ENCODE results near the gene BHMT2.

BHMT2 gene

GRCh38 chr5:79111387-79111959, 41.9 kb downstream of the BHMT2 start, which contains the start of gene BHMT:
TSS of gene BHMT (plus strand) at chr5:79111809. CDS start at chr5:79111886, 77 bp downstream.
- Mint-ChIP-seq H3K27me3 (peaks cover 67% of the 10 kb centered on the region), H3K9me3 (no peaks in the 10 kb centered on the region), H3K4me1 (no peaks in the 10 kb centered on the region), H3K36me3 (ENCODE audit: insufficient read depth) (no peaks in the 10 kb centered on the region), H3K27ac (ENCODE audit: low read depth) (no peak within 1 kb of the TSS), H3K4me3 (no peak within 1 kb of the TSS)
- DNase-seq (ENCODE audit: low spot score in 2 of 2) (no peak), ATAC-seq (replicated peaks; ENCODE audit: extremely low read depth, poor library complexity, severe bottlenecking) (no peak)

DNA sequence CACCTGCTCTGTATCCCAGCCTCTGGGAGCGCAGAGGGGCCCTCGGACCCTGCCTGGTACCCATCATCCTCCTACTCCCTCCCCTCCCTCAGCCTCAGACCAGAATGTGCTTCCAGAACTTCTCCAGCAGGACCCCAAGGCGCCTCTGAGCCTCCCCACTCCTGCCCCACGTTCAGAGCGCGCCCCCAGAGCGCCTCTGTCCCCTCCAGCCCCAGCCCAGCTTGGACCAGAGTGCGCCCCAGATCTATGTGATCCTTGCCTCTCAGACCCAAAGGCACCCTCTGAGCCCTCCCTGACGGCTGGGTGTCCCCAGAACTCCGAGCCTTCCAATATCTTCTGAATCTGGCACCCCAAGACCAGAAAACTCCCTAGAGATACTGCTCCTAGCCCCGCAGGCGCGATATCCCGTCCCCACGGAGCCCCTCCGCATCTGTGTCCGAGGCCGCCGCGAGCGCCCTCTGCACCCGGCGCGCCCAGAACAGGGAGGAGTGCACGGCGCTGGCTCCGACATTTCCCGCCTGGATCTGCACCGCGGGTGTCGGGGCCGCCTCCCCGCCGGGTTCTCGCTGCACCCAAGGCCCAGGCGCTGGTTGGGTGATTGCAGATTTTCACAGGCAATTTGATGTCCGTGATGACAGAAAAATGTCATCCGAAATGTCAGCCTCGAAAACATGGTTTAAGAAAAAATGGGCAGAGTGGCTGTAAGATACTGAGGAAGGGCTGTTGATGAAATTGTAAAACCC, 42.6 kb downstream of the BHMT2 start:
- Mint-ChIP-seq H3K9me3 (no peaks in the 10 kb centered on the region), H3K27me3 (peaks cover 61% of the 10 kb centered on the region), H3K36me3 (ENCODE audit: insufficient read depth) (no peaks in the 10 kb centered on the region), H3K4me1 (no peaks in the 10 kb centered on the region), H3K4me3 (no peak overlapping the region), H3K27ac (ENCODE audit: low read depth) (no peak overlapping the region)
- no peak for DNase-seq (ENCODE audit: low spot score in 2 of 2)
- no peak for ATAC-seq (replicated peaks; ENCODE audit: extremely low read depth, poor library complexity, severe bottlenecking)

GRCh38 chr5:79112703-79113058, 43.1 kb downstream of the BHMT2 start:
- peaks cover 55% of the 10 kb centered on the region for H3K27me3 Mint-ChIP-seq
- no peak for ATAC-seq (replicated peaks; ENCODE audit: extremely low read depth, poor library complexity, severe bottlenecking)
- DNase-seq (ENCODE audit: low spot score in 2 of 2) = no peak
- H3K4me1 Mint-ChIP-seq = no peaks in the 10 kb centered on the region
- H3K36me3 Mint-ChIP-seq (ENCODE audit: insufficient read depth) = no peaks in the 10 kb centered on the region
- H3K9me3 Mint-ChIP-seq = no peaks in the 10 kb centered on the region
- H3K27ac Mint-ChIP-seq (ENCODE audit: low read depth) = no peak overlapping the region
- no peak overlapping the region for H3K4me3 Mint-ChIP-seq

- H3K4me3 Mint-ChIP-seq = no peak overlapping the region
- no peak overlapping the region for H3K27ac Mint-ChIP-seq (ENCODE audit: low read depth)
- DNase-seq (ENCODE audit: low spot score in 2 of 2) (no peak), ATAC-seq (replicated peaks; ENCODE audit: extremely low read depth, poor library complexity, severe bottlenecking) (no peak)
- H3K4me1 Mint-ChIP-seq = no peaks in the 10 kb centered on the region
- no peaks in the 10 kb centered on the region for H3K36me3 Mint-ChIP-seq (ENCODE audit: insufficient read depth)
- H3K9me3 Mint-ChIP-seq = no peaks in the 10 kb centered on the region
- peaks cover 14% of the 10 kb centered on the region for H3K27me3 Mint-ChIP-seq
Measured at GRCh38 chr5:79119486-79119885, 49.9 kb downstream of the BHMT2 start.

GRCh38 chr5:79120221-79120620, 50.7 kb downstream of the BHMT2 start:
- Mint-ChIP-seq H3K27ac (ENCODE audit: low read depth) (no peak overlapping the region), H3K9me3 (no peaks in the 10 kb centered on the region), H3K4me3 (no peak overlapping the region), H3K27me3 (peaks cover 14% of the 10 kb centered on the region), H3K36me3 (ENCODE audit: insufficient read depth) (no peaks in the 10 kb centered on the region), H3K4me1 (no peaks in the 10 kb centered on the region)
- DNase-seq (ENCODE audit: low spot score in 2 of 2) (no peak), ATAC-seq (replicated peaks; ENCODE audit: extremely low read depth, poor library complexity, severe bottlenecking) (no peak)

- Mint-ChIP-seq H3K4me1 (no peaks in the 10 kb centered on the region), H3K27ac (ENCODE audit: low read depth) (peak overlapping the region; percentile 32), H3K4me3 (no peak overlapping the region), H3K36me3 (ENCODE audit: insufficient read depth) (no peaks in the 10 kb centered on the region), H3K9me3 (no peaks in the 10 kb centered on the region), H3K27me3 (peaks cover 14% of the 10 kb centered on the region)
- ATAC-seq (replicated peaks; ENCODE audit: extremely low read depth, poor library complexity, severe bottlenecking) = no peak
- DNase-seq (ENCODE audit: low spot score in 2 of 2) = no peak
Measured at GRCh38 chr5:79122973-79123372, 53.4 kb downstream of the BHMT2 start.

- Mint-ChIP-seq H3K4me3 (no peak overlapping the region), H3K4me1 (no peaks in the 10 kb centered on the region), H3K27ac (ENCODE audit: low read depth) (no peak overlapping the region), H3K27me3 (no peaks in the 10 kb centered on the region), H3K9me3 (no peaks in the 10 kb centered on the region), H3K36me3 (ENCODE audit: insufficient read depth) (no peaks in the 10 kb centered on the region)
- ATAC-seq (replicated peaks; ENCODE audit: extremely low read depth, poor library complexity, severe bottlenecking) (no peak), DNase-seq (ENCODE audit: low spot score in 2 of 2) (no peak)
Measured at GRCh38 chr5:79124607-79125006, 55.0 kb downstream of the BHMT2 start.

- H3K27me3 Mint-ChIP-seq = peaks cover 16% of the 10 kb centered on the region
- no peak overlapping the region for H3K4me3 Mint-ChIP-seq
- peaks cover 10% of the 10 kb centered on the region for H3K4me1 Mint-ChIP-seq
- H3K36me3 Mint-ChIP-seq (ENCODE audit: insufficient read depth) = no peaks in the 10 kb centered on the region
- no peak for DNase-seq (ENCODE audit: low spot score in 2 of 2)
- no peak overlapping the region for H3K27ac Mint-ChIP-seq (ENCODE audit: low read depth)
- no peaks in the 10 kb centered on the region for H3K9me3 Mint-ChIP-seq
- no peak for ATAC-seq (replicated peaks; ENCODE audit: extremely low read depth, poor library complexity, severe bottlenecking)
Measured at GRCh38 chr5:79130781-79131180, 61.2 kb downstream of the BHMT2 start.

GRCh38 chr5:79133121-79133656, 63.6 kb downstream of the BHMT2 start:
- Mint-ChIP-seq H3K27ac (ENCODE audit: low read depth) (no peak overlapping the region), H3K27me3 (peaks cover 16% of the 10 kb centered on the region), H3K4me3 (peak overlapping the region; percentile 48), H3K4me1 (peaks cover 10% of the 10 kb centered on the region), H3K36me3 (ENCODE audit: insufficient read depth) (no peaks in the 10 kb centered on the region), H3K9me3 (no peaks in the 10 kb centered on the region)
- ATAC-seq (replicated peaks; ENCODE audit: extremely low read depth, poor library complexity, severe bottlenecking) (peak; percentile 58), DNase-seq (ENCODE audit: low spot score in 2 of 2) (no peak)

DNA sequence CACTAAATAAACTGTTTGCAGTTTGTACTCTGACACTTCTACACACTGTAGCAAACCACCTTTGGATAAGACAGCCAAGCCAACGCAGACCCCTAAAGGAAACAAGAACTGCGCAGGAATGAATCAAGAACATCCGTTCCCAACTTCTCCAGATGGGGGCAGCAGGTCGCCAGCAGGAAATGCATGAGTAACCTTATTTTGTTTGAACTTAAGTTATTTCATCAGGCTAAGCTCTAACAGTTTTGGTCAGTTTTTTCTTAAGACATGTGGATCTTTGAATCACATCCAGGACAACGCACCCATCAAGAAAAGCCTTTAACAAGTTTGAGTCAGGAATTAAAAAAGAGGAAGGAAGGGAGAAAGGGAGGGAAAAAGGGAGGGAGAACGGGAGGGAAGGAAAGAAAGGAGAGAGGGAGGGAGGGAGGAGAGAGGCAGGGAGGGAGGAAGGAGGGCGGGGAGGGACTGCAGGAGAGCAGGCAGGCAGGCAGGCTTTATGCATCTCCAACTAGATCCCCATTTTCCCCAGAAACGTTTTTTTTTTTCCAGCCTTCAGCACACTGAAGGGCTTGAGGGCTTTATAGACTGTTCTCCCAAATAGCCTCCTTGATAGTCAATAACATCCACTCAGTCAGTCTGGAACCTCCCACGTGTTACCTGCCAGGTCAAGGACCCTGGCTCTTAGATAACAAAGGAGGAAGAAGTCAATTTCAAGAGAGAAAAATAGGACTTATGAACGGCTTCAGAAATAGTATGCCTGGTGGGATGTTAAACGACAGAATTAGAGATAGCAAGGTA, 64.3 kb downstream of the BHMT2 start:
- H3K36me3 Mint-ChIP-seq (ENCODE audit: insufficient read depth) = no peaks in the 10 kb centered on the region
- H3K27ac Mint-ChIP-seq (ENCODE audit: low read depth) = no peak overlapping the region
- peak; percentile 58 for ATAC-seq (replicated peaks; ENCODE audit: extremely low read depth, poor library complexity, severe bottlenecking)

GRCh38 chr5:79135790-79136553, 66.4 kb downstream of the BHMT2 start:
- H3K27ac Mint-ChIP-seq (ENCODE audit: low read depth) = no peak overlapping the region
- no peaks in the 10 kb centered on the region for H3K36me3 Mint-ChIP-seq (ENCODE audit: insufficient read depth)
- DNase-seq (ENCODE audit: low spot score in 2 of 2) (no peak), ATAC-seq (replicated peaks; ENCODE audit: extremely low read depth, poor library complexity, severe bottlenecking) (no peak)
- no peak overlapping the region for H3K4me3 Mint-ChIP-seq
- peaks cover 16% of the 10 kb centered on the region for H3K27me3 Mint-ChIP-seq
- no peaks in the 10 kb centered on the region for H3K9me3 Mint-ChIP-seq
- H3K4me1 Mint-ChIP-seq = peaks cover 10% of the 10 kb centered on the region

More for the DNA sequence above, 64.3 kb downstream of the BHMT2 start:
- DNase-seq (ENCODE audit: low spot score in 2 of 2) = peak; percentile 17 to 41
- Mint-ChIP-seq H3K27me3 (peaks cover 16% of the 10 kb centered on the region), H3K9me3 (no peaks in the 10 kb centered on the region), H3K4me1 (peaks cover 10% of the 10 kb centered on the region), H3K4me3 (peak overlapping the region; percentile 48)

GRCh38 chr5:79136618-79137017, 67.1 kb downstream of the BHMT2 start:
- ATAC-seq (replicated peaks; ENCODE audit: extremely low read depth, poor library complexity, severe bottlenecking) (no peak), DNase-seq (ENCODE audit: low spot score in 2 of 2) (no peak)
- H3K4me3 Mint-ChIP-seq = no peak overlapping the region
- H3K27ac Mint-ChIP-seq (ENCODE audit: low read depth) = no peak overlapping the region
- H3K4me1 Mint-ChIP-seq = peaks cover 10% of the 10 kb centered on the region
- peaks cover 16% of the 10 kb centered on the region for H3K27me3 Mint-ChIP-seq
- no peaks in the 10 kb centered on the region for H3K36me3 Mint-ChIP-seq (ENCODE audit: insufficient read depth)
- H3K9me3 Mint-ChIP-seq = no peaks in the 10 kb centered on the region
